Mucosa of stomach (tissue), 1 donor: ENCODE data around the gene GRM5.
"Not testable (repeated sequence)": the region's sequence is repeated elsewhere in the genome, so short reads cannot be mapped to it uniquely, and the experiment has no call there.

Source experiments
- H3K27me3 ChIP-seq: one replicate; pipeline ENCODE4 v1.7.0; 2013; ENCODE audit warnings: mild to moderate bottlenecking, low read length; ENCODE audit not compliant: control insufficient read depth, insufficient read depth
- H3K36me3 ChIP-seq: one replicate; pipeline ENCODE4 v1.7.0; 2013; ENCODE audit warnings: low read length; ENCODE audit not compliant: control insufficient read depth, insufficient read depth
- H3K4me1 ChIP-seq: one replicate; pipeline ENCODE4 v1.7.0; 2013; ENCODE audit warnings: mild to moderate bottlenecking, low read length; ENCODE audit not compliant: control insufficient read depth, insufficient read depth
- H3K4me3 ChIP-seq: one replicate; pipeline ENCODE4 v1.7.0; 2013; ENCODE audit warnings: low read length
- H3K9ac ChIP-seq: one replicate; pipeline ENCODE4 v1.7.0; 2013; ENCODE audit warnings: mild to moderate bottlenecking, low read length, moderate library complexity
- H3K9me3 ChIP-seq: one replicate; pipeline ENCODE4 v1.7.0; 2013; ENCODE audit warnings: mild to moderate bottlenecking, low read length, moderate library complexity; ENCODE audit not compliant: control insufficient read depth
- donor health status: Pancreatic carcinoma.

GRM5 gene

DNA sequence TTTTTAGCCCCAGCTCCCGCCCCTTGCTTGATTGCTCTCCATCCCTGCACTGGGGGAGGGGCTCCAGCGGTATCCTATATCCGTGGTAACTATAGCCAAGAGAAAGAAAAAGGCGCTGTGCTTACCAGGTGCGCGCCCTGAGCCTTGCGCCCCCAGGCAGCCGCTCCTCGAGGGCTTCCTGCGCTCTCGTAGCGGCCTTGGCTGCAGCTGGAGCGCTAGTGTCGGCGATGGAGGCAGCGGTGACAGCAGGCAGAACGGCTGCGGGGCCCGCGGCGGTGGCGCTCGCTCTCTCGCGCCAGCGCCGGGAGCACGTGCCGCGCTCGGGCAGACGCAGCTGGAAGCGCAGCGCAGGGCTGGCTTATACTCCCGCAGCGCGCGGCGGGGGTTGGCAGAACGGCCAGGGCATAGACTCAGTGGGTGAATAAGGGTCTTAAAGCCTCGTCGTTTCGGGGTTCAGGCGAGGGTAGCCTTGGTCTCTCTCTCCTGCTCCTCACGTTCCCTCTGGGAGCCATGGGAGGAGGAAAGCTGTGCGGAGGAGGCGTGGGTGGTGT lies at the start of gene GRM5:
Gene GRM5 (minus strand): TSS at position 332 of the 551 bp plus-strand sequence. CDS start 18,110 bp downstream, outside the sequence.
- not testable (repeated sequence) for H3K9me3 ChIP-seq, H3K27me3 ChIP-seq, H3K4me3 ChIP-seq, H3K36me3 ChIP-seq, H3K9ac ChIP-seq, H3K4me1 ChIP-seq

DNA sequence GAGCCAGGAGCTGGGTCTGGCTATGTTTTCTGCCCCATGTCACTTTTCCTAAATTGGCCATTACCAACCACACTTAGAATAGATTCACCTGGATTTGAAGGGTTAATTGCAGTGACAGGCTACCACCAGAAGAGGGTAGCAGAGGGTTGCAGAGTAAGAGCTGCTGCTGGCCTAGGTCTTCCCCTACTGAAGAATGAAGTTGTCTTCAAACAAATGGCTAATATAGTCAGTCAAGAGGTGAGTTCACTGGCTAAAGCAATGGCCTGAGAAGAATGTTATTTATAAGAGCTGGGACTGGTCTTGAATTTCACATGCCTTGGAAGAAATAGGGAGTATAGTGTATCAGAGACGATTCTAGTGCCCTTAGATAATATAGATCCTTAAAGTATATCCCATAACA lies 32.2 kb upstream of the GRM5 start:
- H3K9ac ChIP-seq, H3K9me3 ChIP-seq, H3K27me3 ChIP-seq, H3K36me3 ChIP-seq, H3K4me1 ChIP-seq, H3K4me3 ChIP-seq: not testable (repeated sequence)

DNA sequence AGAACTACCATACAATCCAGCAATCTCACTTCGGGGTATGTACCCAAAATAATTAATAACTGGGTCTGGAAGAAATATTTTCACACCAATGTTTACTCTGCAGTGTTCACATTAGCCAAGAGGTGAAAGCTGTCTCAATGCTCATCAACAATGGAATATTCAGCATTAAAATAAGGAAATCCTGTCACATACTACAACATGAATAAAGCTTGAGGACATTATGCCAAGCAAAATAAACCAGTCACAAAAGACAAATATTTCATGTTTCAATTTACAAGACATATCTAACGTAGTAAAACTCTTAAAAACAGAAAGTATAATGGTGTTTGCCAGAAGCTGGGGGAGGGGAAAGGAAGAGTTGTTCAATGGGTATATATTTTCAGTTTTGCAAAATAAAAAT lies 28.0 kb upstream of the GRM5 start:
- H3K36me3 ChIP-seq, H3K4me1 ChIP-seq, H3K9me3 ChIP-seq, H3K9ac ChIP-seq, H3K27me3 ChIP-seq, H3K4me3 ChIP-seq: not testable (repeated sequence)

DNA sequence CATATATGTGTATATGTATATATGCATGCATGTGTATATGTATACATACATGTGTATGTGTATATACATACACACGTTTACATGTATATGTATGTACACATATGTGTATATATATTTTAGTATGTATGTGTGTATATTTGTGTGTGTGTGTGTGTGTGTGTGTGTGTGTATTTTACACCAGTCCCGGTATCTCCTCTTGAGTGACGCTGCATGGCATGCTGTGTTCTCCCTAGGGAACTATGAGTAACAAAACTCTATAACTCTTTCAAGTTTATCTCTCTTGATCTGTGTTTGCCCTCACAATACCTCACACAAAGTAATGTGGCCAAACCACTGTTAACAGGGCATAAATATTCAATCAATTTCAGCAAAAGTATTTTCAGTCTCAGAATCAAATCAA lies 19.2 kb upstream of the GRM5 start:
- H3K9me3 ChIP-seq, H3K9ac ChIP-seq, H3K27me3 ChIP-seq, H3K36me3 ChIP-seq, H3K4me3 ChIP-seq, H3K4me1 ChIP-seq: not testable (repeated sequence)

DNA sequence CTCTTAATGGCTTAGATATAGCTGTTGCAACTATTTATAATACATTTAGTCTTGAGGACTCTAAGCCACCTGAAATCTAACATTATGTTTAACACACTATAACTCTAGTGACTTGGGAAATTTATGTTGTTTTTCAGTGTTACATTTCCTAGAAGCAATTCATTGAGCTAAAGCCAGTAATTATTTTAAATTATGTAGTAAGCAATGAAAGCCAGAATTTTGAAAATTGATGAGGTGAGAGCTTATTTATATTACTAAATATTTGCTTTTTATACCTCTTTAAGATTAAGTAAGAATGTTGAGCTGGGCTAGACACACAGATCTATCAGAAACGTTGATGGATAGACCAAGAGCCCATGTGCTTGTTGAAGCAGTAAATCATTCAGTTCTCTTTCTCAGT lies 5.1 kb upstream of the GRM5 start:
- H3K4me1 ChIP-seq, H3K4me3 ChIP-seq, H3K36me3 ChIP-seq, H3K9me3 ChIP-seq, H3K27me3 ChIP-seq, H3K9ac ChIP-seq: not testable (repeated sequence)

DNA sequence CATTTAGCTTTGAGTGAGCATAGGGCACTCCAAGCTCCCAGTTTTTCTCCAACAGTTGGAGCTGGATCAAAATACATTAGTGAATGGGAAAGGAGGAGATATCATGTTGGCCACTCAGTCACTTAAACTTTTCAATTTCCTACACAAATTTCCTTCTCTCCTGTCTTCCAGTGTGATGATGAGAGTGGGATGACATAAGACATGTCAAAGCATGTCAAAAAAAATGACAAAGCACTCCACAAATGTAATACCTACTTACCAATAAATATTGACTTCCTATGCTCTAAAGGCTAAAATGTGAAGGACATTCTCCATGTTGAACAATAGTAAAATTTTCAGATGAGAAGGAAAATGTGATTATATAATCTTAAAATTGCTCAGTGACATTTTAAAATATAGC lies 1.5 kb upstream of the GRM5 start:
- H3K4me1 ChIP-seq, result no peaks in the 10 kb centered on the region
- H3K4me3 ChIP-seq, result no peak overlapping the region
- H3K36me3 ChIP-seq, result no peaks in the 10 kb centered on the region
- no peak overlapping the region for H3K9ac ChIP-seq
- no peaks in the 10 kb centered on the region for H3K9me3 ChIP-seq
- H3K27me3 ChIP-seq, result peaks cover under 1% of the 10 kb centered on the region

DNA sequence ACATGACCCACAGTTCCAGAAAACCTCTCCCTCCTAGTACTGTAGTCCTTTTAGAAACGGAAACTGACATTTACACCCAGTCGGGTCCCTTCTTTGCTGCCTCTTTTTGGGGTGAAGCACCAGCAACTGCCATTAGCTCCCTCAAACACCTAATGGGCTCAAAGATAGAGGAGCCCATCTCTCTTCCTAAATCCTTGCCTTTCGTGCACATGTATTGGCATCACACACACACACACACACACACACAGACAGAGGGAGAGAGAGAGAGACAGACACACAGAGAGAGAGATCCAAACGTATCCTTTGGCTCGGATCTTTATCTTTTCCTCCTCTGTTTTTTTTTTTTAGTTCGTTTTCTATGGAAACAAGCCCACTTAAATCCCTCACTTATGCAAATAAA lies 716 bp downstream of the GRM5 start:
- Histone ChIP-seq H3K36me3 (no peaks in the 10 kb centered on the region), H3K4me1 (no peaks in the 10 kb centered on the region), H3K27me3 (peaks cover 3% of the 10 kb centered on the region), H3K9ac (no peak overlapping the region), H3K4me3 (no peak overlapping the region), H3K9me3 (no peaks in the 10 kb centered on the region)

DNA sequence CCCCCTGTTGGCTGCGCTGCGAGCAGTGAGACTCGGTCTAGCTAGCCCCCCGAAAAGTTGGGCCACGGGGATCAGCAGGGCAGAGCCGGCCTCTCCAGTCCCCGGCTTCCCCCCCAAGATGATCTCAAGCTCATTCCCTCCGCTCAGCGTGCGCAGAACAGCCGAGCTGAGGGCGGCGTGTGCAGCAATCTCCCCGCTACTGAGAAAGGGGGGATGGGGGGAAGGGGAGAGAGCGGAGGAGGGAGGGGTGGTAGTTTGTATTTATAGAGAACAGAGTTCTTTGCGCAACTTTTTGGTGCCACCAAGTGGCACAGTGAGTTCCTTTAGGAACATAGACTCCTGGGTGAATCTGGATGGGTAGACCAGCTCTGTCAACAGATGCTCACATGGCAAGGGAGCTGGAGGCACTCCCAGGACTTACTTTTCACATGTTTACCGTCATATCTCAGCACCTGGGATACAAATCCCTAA lies 2.3 kb downstream of the GRM5 start:
- not testable (repeated sequence) for H3K36me3 ChIP-seq, H3K4me1 ChIP-seq, H3K9ac ChIP-seq, H3K4me3 ChIP-seq, H3K27me3 ChIP-seq, H3K9me3 ChIP-seq

DNA sequence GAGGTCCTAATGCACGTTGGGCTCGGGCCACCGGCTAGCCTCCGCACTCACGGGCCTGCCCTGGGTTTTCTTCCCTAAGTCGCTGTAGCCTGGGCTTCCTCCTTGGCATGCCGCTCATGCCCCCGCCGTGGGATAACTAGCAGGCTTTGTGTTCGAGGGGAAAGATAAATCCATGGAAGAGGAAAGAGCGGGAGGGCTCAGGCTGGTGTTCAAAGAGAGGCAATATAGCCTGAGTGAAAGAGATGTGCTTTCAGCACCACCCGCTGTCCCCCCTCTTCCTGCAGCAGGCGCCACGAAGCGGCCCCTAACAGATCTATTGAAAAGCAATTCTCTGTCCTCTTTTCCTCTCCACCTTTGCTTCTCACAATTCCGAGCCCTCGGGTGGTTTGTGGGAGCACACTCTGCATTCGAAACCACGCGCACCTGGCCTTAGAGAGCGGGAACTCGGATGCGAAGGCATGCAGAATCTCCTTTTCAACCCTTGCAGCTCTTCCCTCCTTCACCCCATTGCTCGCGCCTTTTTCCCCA lies 2.9 kb downstream of the GRM5 start:
- not testable (repeated sequence) for H3K9ac ChIP-seq, H3K4me1 ChIP-seq, H3K9me3 ChIP-seq, H3K27me3 ChIP-seq, H3K36me3 ChIP-seq, H3K4me3 ChIP-seq

DNA sequence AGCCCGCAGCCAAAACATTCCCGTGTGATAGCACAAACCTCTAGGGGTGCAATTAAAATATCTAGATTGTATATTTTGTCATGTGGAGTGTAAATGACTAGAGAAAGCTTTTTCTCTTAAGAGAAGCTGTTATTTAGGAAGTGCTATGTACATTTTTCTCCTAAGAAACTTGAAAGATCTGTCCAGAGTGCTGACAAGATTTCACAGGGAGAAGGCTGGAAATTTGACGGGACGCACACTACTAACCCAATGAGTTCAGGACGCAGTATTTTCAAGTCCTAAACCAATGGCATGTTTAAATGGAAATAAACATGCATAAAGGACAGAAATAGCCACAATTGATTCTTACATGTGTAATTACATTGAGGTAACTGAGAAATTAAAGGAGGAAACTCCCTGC lies 3.9 kb downstream of the GRM5 start:
- not testable (repeated sequence) for H3K4me1 ChIP-seq, H3K4me3 ChIP-seq, H3K9me3 ChIP-seq, H3K36me3 ChIP-seq, H3K9ac ChIP-seq, H3K27me3 ChIP-seq

DNA sequence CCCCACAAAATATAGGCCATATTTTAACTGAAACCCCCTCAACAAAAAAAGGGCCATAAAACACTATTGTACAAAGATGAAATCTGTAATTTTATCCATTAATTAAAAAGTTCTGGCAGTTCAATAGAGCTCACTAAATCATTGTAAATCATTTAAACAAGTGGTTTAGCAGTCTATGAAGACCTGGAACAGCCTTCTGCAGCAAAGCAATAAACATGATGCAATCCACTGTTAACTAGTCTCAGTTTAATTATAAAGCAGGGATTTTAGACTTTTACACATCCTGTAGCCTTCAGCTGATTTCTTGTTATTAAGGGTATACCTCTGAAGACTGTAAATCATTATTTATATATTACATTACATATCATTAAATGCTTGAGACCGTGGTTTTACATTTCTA lies 8.4 kb downstream of the GRM5 start:
- not testable (repeated sequence) for H3K4me1 ChIP-seq, H3K4me3 ChIP-seq, H3K36me3 ChIP-seq, H3K9ac ChIP-seq, H3K27me3 ChIP-seq, H3K9me3 ChIP-seq

DNA sequence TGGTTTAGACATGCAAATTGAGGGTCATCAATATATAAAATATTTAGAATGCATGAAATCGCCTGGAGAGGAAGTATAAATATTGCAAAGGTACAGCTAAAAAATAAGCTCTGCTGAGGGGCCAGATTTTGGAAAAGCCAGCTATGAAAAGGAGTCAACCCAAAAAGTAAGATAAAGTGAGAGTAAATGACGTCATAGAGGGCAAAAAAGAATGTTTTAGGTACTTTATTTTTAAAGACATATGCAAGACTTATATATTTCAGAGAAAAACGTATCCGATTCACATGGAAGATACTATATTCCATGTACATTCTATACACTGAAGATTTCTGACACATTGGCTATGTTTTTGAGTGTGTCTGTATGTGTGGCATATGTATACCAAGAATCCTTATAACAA lies 13.6 kb downstream of the GRM5 start:
- no peak overlapping the region for H3K9ac ChIP-seq
- H3K4me3 ChIP-seq, result no peak overlapping the region
- H3K36me3 ChIP-seq, result no peaks in the 10 kb centered on the region
- no peaks in the 10 kb centered on the region for H3K4me1 ChIP-seq
- no peaks in the 10 kb centered on the region for H3K9me3 ChIP-seq
- H3K27me3 ChIP-seq, result no peaks in the 10 kb centered on the region

DNA sequence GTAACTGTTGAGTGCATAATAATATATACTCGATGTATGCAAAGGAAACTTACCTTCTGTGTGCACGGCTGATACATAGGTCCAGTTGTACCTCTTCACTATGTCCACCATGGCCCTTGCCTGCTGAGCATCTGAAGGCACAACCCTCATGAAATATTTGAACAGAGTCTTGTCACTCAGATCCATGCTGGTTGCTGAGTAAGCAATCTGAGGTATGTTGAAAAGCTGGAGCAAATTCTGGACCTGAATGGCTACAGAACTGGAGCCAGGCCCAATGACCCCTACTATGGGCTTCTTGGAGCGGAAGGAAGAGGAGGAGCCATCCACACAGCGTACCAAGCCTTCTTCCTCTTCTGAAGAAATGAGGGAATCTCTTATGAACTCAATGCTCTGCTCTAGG lies 18.6 kb downstream of the GRM5 start:
- H3K27me3 ChIP-seq, H3K36me3 ChIP-seq, H3K4me3 ChIP-seq, H3K9ac ChIP-seq, H3K9me3 ChIP-seq, H3K4me1 ChIP-seq: not testable (repeated sequence)
